ENCODE data around the gene DNAH2. TPM values are rescaled to one million over a fixed set of nuclear protein-coding genes. Genes with fewer than 3 reads are reported as not detected.
"Not testable (repeated sequence)": the region's sequence is repeated elsewhere in the genome, so short reads cannot be mapped to it uniquely, and the experiment has no call there.

DNAH2 gene
- total RNA-seq, 4 donors from 2014 or later = under 0.01 to 0.10 (median 0.05) TPM; not detected in 1

- TF ChIP-seq POLR2A (IDR thresholded peaks at IDR 0.05) (no peak), CTCF (IDR thresholded peaks at IDR 0.05) (no peak)
- no peak for DNase-seq (ENCODE audit: low spot score in 2 of 2)
- H3K4me3 ChIP-seq (ENCODE audit: low read depth, poor library complexity, severe bottlenecking) = no peak overlapping the region
- intact Hi-C loops (cut with DNase I; ENCODE audit: low total_unique reads) = no loop called here
- 86 to 88% methylated on average over 13 of the region's 13 CpGs for whole genome bisulfite sequencing, 2 donors
These were observed 80.4 kb downstream of the DNAH2 start for GRCh38 chr17:7797976-7798375.

GRCh38 chr17:7798839-7799238 is 81.3 kb downstream of the DNAH2 start:
- 74 to 80% methylated on average over 12 to 13 of the region's 13 CpGs for WGBS, 2 donors
- H3K4me3 ChIP-seq (ENCODE audit: low read depth, poor library complexity, severe bottlenecking) = no peak overlapping the region
- no peak for TF ChIP-seq CTCF (IDR thresholded peaks at IDR 0.05)
- TF ChIP-seq POLR2A (IDR thresholded peaks at IDR 0.05) = no peak
- intact Hi-C loops (cut with DNase I; ENCODE audit: low total_unique reads) = no loop called here
- no peak for DNase-seq (ENCODE audit: low spot score in 2 of 2)

- no peak overlapping the region for H3K4me3 ChIP-seq (ENCODE audit: low read depth, poor library complexity, severe bottlenecking)
- WGBS, 2 donors = 30 to 32% methylated on average over 13 of the region's 13 CpGs
- no peak for TF ChIP-seq POLR2A (IDR thresholded peaks at IDR 0.05)
- TF ChIP-seq CTCF (IDR thresholded peaks at IDR 0.05) = no peak
- DNase-seq (ENCODE audit: low spot score in 2 of 2) = no peak
- intact Hi-C loops (cut with DNase I; ENCODE audit: low total_unique reads) = no loop called here
These were observed 86.4 kb downstream of the DNAH2 start for GRCh38 chr17:7803981-7804380.

GRCh38 chr17:7806587-7806986 is 89.0 kb downstream of the DNAH2 start:
- no peak for TF ChIP-seq CTCF (IDR thresholded peaks at IDR 0.05)
- DNase-seq (ENCODE audit: low spot score in 2 of 2) = no peak
- WGBS, 2 donors = 80 to 86% methylated on average over 6 of the region's 6 CpGs
- H3K4me3 ChIP-seq (ENCODE audit: low read depth, poor library complexity, severe bottlenecking) = no peak overlapping the region
- intact Hi-C loops (cut with DNase I; ENCODE audit: low total_unique reads) = no loop called here

- WGBS, 2 donors = 80 to 81% methylated on average over 21 of the region's 21 CpGs
- TF ChIP-seq POLR2A (IDR thresholded peaks at IDR 0.05) (no peak), CTCF (IDR thresholded peaks at IDR 0.05) (no peak)
- intact Hi-C loops (cut with DNase I; ENCODE audit: low total_unique reads) = no loop called here
- no peak for DNase-seq (ENCODE audit: low spot score in 2 of 2)
- no peak overlapping the region for H3K4me3 ChIP-seq (ENCODE audit: low read depth, poor library complexity, severe bottlenecking)
These were observed 89.7 kb downstream of the DNAH2 start for GRCh38 chr17:7807206-7807605.

- intact Hi-C loops (cut with DNase I; ENCODE audit: low total_unique reads) = no loop called here
- no peak overlapping the region for H3K4me3 ChIP-seq (ENCODE audit: low read depth, poor library complexity, severe bottlenecking)
- TF ChIP-seq CTCF (IDR thresholded peaks at IDR 0.05) (no peak), POLR2A (IDR thresholded peaks at IDR 0.05) (no peak)
- no peak for DNase-seq (ENCODE audit: low spot score in 2 of 2)
- 41 to 49% methylated on average over 11 of the region's 11 CpGs for WGBS, 2 donors
These were observed 91.7 kb downstream of the DNAH2 start for GRCh38 chr17:7809086-7809790.

GRCh38 chr17:7809791-7810343 is 92.3 kb downstream of the DNAH2 start:
- not testable (repeated sequence) for H3K4me3 ChIP-seq (ENCODE audit: low read depth, poor library complexity, severe bottlenecking); DNase-seq (ENCODE audit: low spot score in 2 of 2)
- intact Hi-C loops (cut with DNase I; ENCODE audit: low total_unique reads) = loop anchor here (10.0 kb wide), 1 partner anchor 65 kb away; no protein-coding TSS in a partner anchor
- 69 to 77% methylated on average over 9 of the region's 9 CpGs for WGBS, 2 donors
